Endothelial cell of umbilical vein (primary cell): ENCODE measurements around the gene OR6V1.

Experiments used
- FOS ChIP-seq: IDR thresholded peaks from 2 replicates; pipeline ENCODE4 v1.6.1; 2011; ENCODE audit warnings: mild to moderate bottlenecking, low read length, moderate library complexity, borderline replicate concordance; ENCODE audit not compliant: insufficient read depth
- TF ChIP-seq, protein P1 (sequence below), 2 donors: IDR thresholded peaks; 1 replicate in 1 of 2; 2 replicates in 1 of 2; pipeline ENCODE4 v1.5.1; 2011; ENCODE audit warnings: low read length in 2 of 2, mild to moderate bottlenecking in 2 of 2, moderate library complexity in 2 of 2, control low read depth in 1 of 2, inconsistent platforms in 1 of 2, low read depth in 1 of 2; ENCODE audit not compliant: insufficient read depth in 1 of 2; ENCODE audit errors: extremely low read depth in 1 of 2

DNA sequence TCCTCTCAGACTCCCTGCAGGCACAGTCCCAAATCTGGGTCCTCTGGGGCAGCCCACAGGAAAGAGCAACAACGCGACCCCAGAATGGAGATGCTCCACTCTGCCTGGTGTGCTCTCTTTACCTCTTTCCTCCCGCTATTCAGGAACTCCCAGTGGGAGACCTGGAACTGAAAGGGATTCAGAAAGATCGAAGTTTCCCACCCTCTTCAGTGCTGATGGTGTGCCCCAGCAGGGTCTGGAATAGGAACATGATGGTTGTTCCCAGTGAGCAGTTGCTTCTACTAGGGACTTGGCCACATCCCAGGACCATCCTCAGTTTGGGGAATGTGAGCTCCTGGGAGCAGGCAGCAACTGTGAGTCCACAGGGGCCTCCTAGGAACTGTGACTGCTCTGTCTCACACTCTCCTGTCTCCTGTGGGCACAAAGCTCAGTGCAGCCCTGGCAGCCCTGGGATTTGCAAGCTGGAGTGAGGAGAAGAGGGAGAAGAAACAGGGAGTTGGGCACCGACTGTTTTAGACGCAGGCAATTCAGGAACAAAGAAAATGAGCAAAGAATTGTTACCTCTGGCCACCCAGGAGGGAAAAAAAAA is 17.9 kb downstream of the OR6V1 start:
- TF ChIP-seq FOS, result no peak
- TF ChIP-seq, protein P1, sequence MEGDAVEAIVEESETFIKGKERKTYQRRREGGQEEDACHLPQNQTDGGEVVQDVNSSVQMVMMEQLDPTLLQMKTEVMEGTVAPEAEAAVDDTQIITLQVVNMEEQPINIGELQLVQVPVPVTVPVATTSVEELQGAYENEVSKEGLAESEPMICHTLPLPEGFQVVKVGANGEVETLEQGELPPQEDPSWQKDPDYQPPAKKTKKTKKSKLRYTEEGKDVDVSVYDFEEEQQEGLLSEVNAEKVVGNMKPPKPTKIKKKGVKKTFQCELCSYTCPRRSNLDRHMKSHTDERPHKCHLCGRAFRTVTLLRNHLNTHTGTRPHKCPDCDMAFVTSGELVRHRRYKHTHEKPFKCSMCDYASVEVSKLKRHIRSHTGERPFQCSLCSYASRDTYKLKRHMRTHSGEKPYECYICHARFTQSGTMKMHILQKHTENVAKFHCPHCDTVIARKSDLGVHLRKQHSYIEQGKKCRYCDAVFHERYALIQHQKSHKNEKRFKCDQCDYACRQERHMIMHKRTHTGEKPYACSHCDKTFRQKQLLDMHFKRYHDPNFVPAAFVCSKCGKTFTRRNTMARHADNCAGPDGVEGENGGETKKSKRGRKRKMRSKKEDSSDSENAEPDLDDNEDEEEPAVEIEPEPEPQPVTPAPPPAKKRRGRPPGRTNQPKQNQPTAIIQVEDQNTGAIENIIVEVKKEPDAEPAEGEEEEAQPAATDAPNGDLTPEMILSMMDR (IDR thresholded peaks at IDR 0.05; ENCODE audit: extremely low read depth in 1 of 2, insufficient read depth in 1 of 2, low read depth in 1 of 2, low read length in 2 of 2), result no peak
